ENCODE measurements around the gene SPO11. TPM values are rescaled to one million over a fixed set of nuclear protein-coding genes. Genes with fewer than 3 reads are reported as not detected.

The SPO11 gene
- polyA plus RNA-seq, 1 donor from 2014 or later = not detected

- Histone ChIP-seq H3K36me3 (ENCODE audit: insufficient read depth, low read length) (no peaks in the 10 kb centered on the region), H3K4me2 (ENCODE audit: low read length) (no peak overlapping the region)
These were observed 50.6 kb downstream of the SPO11 start for GRCh38 chr20:57380081-57380750.

More at GRCh38 chr20:57380081-57380750, 50.6 kb downstream of the SPO11 start:
- Histone ChIP-seq H3F3A (ENCODE audit: insufficient read depth, low read length, poor library complexity, severe bottlenecking) (no peaks in the 10 kb centered on the region), H3K9me2 (ENCODE audit: insufficient read depth, low read length) (no peaks in the 10 kb centered on the region), H3K27ac (ENCODE audit: low read length) (no peak overlapping the region), H3K4me3 (ENCODE audit: low read length) (no peak overlapping the region), H3K9ac (ENCODE audit: low read length) (no peak overlapping the region), H2AFZ (ENCODE audit: low read depth, low read length) (no peak overlapping the region), H3K27me3 (ENCODE audit: insufficient read depth, low read depth, low read length) (no peaks in the 10 kb centered on the region), H3K79me2 (replicated peaks; ENCODE audit: insufficient read depth, low read length) (no peaks in the 10 kb centered on the region), H3K9me3 (ENCODE audit: low read length) (no peaks in the 10 kb centered on the region), H4K20me1 (ENCODE audit: insufficient read depth) (no peaks in the 10 kb centered on the region)
- TF ChIP-seq POLR2AphosphoS5 (IDR thresholded peaks at IDR 0.05) (no peak), TAF1 (IDR thresholded peaks at IDR 0.05; ENCODE audit: low read depth) (no peak), REST (IDR thresholded peaks at IDR 0.05; ENCODE audit: borderline replicate concordance) (no peak), CTCF (IDR thresholded peaks at IDR 0.05; ENCODE audit: poor library complexity, severe bottlenecking) (no peak), EP300 (conservative IDR thresholded peaks at IDR 0.05; ENCODE audit: poor library complexity, severe bottlenecking) (no peak), RAD21 (conservative IDR thresholded peaks at IDR 0.05) (no peak), EZH2 (IDR thresholded peaks at IDR 0.05; ENCODE audit: borderline replicate concordance, insufficient read depth, low read length, poor library complexity, severe bottlenecking) (no peak), SMC3 (conservative IDR thresholded peaks at IDR 0.05; ENCODE audit: poor library complexity) (no peak), MXI1 (conservative IDR thresholded peaks at IDR 0.05; ENCODE audit: poor library complexity, severe bottlenecking) (no peak)
